Measurements from ENCODE around the gene CATSPERD. TPM values are rescaled to one million over a fixed set of nuclear protein-coding genes. Genes with fewer than 3 reads are reported as not detected.

The CATSPERD gene
- total RNA-seq, 2 donors from 2014 or later, result not detected

DNA sequence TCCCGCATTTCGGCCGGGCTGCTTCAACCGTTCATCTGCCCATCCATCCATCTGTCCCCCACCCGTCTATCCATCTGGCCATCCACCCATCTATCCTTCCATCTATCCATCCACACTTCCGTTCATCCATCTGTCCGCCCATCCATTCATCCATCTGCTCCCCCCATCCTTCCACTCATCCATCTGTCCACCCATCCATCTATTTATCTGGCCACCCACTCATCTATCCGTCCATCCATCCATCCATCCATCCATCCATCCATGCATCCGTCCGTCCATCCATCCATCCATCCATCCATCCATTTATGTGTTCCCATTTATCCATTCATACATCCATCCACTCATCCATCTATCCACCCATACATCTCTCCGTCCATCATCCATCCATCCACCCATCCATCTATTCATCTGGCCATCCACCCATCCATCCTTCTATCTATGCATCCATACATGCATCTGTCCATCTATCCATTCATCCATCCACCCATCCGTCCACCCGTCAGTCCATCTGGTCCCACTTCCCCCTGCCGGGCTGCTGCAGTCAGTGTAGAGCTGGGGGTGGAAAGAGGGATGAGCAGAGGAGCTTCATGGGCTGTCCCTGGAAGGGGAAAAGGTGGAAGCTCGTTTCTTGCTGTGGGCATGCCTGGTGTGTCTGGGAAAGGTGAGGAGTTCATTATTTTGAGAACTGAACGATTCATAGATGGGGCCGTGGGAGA is 38.9 kb upstream of the CATSPERD start:
- H3K27ac ChIP-seq, result peak overlapping the region in 3 of 4 donors; percentile 78 to 93 (median 92)
- DNase-seq, result no peak
- TF ChIP-seq POLR2A (IDR thresholded peaks at IDR 0.05), result no peak
- TF ChIP-seq, protein P1, sequence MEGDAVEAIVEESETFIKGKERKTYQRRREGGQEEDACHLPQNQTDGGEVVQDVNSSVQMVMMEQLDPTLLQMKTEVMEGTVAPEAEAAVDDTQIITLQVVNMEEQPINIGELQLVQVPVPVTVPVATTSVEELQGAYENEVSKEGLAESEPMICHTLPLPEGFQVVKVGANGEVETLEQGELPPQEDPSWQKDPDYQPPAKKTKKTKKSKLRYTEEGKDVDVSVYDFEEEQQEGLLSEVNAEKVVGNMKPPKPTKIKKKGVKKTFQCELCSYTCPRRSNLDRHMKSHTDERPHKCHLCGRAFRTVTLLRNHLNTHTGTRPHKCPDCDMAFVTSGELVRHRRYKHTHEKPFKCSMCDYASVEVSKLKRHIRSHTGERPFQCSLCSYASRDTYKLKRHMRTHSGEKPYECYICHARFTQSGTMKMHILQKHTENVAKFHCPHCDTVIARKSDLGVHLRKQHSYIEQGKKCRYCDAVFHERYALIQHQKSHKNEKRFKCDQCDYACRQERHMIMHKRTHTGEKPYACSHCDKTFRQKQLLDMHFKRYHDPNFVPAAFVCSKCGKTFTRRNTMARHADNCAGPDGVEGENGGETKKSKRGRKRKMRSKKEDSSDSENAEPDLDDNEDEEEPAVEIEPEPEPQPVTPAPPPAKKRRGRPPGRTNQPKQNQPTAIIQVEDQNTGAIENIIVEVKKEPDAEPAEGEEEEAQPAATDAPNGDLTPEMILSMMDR (IDR thresholded peaks at IDR 0.05), result no peak

DNA sequence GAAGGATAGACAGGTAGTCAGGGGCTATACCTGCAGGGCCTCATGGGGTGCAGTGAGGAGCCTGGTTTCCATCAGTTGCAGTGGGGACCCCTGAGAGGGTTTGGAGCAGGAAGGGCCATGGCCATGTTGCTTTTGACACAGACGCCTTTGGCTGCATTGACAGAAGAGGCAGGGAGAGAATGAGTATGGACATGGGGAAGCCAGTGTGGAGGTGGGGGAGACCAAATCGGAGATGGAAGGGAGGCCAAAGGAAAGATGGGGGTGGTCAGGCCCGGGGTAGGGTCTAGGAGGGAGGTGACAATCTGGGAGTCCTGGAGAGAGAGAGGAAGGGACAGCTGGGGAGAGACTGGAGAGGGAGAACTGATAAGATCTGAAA is 38.3 kb upstream of the CATSPERD start:
- H3K4me3 ChIP-seq, result no peak overlapping the region
- 75 to 84% methylated on average over 3 of the region's 3 CpGs for WGBS, 2 donors
- no peak for DNase-seq
- no peaks in the 10 kb centered on the region for H3K9me3 ChIP-seq
- intact Hi-C loops (cut with DNase I), result no loop called here
- no peak overlapping the region for H3K27ac ChIP-seq
- peaks cover 32% of the 10 kb centered on the region for H3K4me1 ChIP-seq
- no peak for TF ChIP-seq POLR2A (IDR thresholded peaks at IDR 0.05)
- TF ChIP-seq, protein P1 (IDR thresholded peaks at IDR 0.05), result no peak
- H3K27me3 ChIP-seq, result no peaks in the 10 kb centered on the region
- ATAC-seq, result no peak
- H3K36me3 ChIP-seq (replicated peaks in 1 of 2; ENCODE audit: insufficient read depth in 1 of 2, low read depth in 2 of 2), result no peaks in the 10 kb centered on the region

More for the DNA sequence above, 38.9 kb upstream of the CATSPERD start:
- Histone ChIP-seq H3K9me3 (no peaks in the 10 kb centered on the region), H3K4me1 (peaks cover 27% of the 10 kb centered on the region), H3K36me3 (replicated peaks in 1 of 2; ENCODE audit: insufficient read depth in 1 of 2, low read depth in 2 of 2) (no peaks in the 10 kb centered on the region), H3K4me3 (peak overlapping the region in 1 of 2 donors; percentile 5), H3K27me3 (no peaks in the 10 kb centered on the region)
- ATAC-seq, result no peak
- intact Hi-C loops (cut with DNase I), result no loop called here
- WGBS, 2 donors, result 61 to 62% methylated on average over 17 of the region's 17 CpGs

DNA sequence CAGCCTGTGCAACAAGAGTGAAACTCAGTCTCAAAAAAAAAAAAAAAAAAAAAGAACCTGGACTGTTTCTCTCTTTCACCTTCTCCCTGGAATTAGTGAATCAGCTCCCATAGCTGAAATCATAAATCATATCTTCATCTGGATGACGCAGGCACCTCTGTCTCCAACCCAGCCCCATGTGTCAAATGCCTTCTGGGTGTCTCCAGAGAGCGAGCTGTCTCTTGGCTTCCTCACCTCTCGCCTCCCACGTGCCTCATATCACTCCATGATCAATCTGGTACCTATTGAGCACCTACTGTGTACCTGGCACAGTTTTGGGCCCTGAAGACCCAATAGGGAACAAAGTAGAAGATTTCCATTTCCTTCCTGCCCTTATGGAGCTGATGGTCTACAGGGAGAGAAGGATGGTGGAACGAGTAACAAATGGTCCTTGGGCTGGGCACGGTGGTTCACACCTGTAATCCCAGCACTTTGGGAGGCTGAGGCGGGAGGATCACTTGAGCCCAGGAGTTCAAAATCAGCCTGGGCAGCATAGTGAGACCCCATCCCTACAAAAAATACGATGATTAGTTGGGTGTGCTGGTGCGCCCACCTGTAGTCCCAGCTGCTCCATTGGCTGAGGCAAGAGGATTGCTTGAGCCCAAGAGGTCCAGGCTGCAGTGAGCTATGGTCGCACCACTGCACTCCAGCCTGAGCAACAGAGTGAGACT is 37.1 kb upstream of the CATSPERD start:
- H3K27ac ChIP-seq, result no peak overlapping the region
- TF ChIP-seq, protein P1 (IDR thresholded peaks at IDR 0.05), result no peak
- no peak for TF ChIP-seq POLR2A (IDR thresholded peaks at IDR 0.05)
- H3K27me3 ChIP-seq, result no peaks in the 10 kb centered on the region
- DNase-seq (no peak), ATAC-seq (no peak)
- H3K9me3 ChIP-seq, result no peaks in the 10 kb centered on the region
- no peak overlapping the region for H3K4me3 ChIP-seq
- H3K4me1 ChIP-seq, result peaks cover 39% of the 10 kb centered on the region
- no peaks in the 10 kb centered on the region for H3K36me3 ChIP-seq (replicated peaks in 1 of 2; ENCODE audit: insufficient read depth in 1 of 2, low read depth in 2 of 2)
- intact Hi-C loops (cut with DNase I), result no loop called here
- 88% methylated on average over 10 of the region's 10 CpGs for WGBS, 2 donors

DNA sequence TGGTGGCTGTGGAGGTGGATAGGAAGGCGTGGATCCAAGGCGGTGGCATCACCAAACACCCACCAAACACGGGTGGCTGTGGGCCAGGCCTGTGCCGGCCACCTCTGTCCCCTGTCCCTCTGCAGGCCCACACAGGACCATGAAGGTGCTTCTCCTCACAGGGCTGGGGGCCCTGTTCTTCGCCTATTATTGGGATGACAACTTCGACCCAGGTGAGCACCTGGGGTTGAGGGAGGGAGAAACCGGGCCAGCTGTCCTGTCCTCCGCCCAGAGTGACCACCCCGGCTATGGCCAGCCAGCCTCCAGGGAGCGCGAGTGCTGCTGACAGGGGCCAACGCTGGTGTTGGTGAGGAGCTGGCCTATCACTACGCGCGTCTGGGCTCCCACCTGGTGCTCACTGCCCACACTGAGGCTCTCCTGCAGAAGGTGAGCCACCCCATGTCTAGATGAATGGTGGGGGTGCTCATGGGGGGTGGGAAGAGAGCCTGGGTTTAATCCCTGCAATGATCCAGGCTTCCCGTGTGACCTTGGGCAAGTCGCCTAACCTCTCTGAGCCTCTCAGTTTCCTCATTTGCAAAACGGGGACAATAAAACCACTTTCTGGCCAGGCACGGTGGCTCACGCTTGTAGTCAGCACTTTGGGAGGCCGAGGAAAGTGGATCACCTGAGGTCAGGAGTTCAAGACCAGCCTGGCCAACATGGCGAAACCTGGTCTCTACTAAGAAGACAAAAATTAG is 35.6 kb upstream of the CATSPERD start:
- Histone ChIP-seq H3K27ac (no peak overlapping the region), H3K4me3 (no peak overlapping the region), H3K4me1 (peaks cover 31% of the 10 kb centered on the region), H3K27me3 (no peaks in the 10 kb centered on the region), H3K36me3 (replicated peaks in 1 of 2; ENCODE audit: insufficient read depth in 1 of 2, low read depth in 2 of 2) (no peaks in the 10 kb centered on the region), H3K9me3 (no peaks in the 10 kb centered on the region)
- no peak for ATAC-seq
- intact Hi-C loops (cut with DNase I), result no loop called here
- 74 to 81% methylated on average over 7 to 22 of the region's 22 CpGs for whole genome bisulfite sequencing, 2 donors
- TF ChIP-seq, protein P1 (IDR thresholded peaks at IDR 0.05), result no peak
- no peak for DNase-seq

All from body of pancreas (tissue), 4 donors.